Neutrophil (primary cell): Measurements from ENCODE around the gene JMJD8.
A peak's percentile ranks its signal among the peaks of the same experiment; 100 is the strongest.
"Not testable (repeated sequence)": the region's sequence is repeated elsewhere in the genome, so short reads cannot be mapped to it uniquely, and the experiment has no call there.

Experiments
- H3K27ac ChIP-seq: fragments of 200-600 bp; sonication (generic); 2 replicates; pipeline ENCODE4 v1.5.1; 2016; ENCODE audit warnings: mild to moderate bottlenecking, moderate library complexity
- H3K27me3 ChIP-seq: fragments of 200-600 bp; sonication (generic); 2 replicates; pipeline ENCODE4 v1.6.0; 2016; ENCODE audit warnings: mild to moderate bottlenecking
- H3K36me3 ChIP-seq: fragments of 200-600 bp; sonication (generic); 2 replicates; pipeline ENCODE4 v1.5.1; 2017
- H3K4me1 ChIP-seq, 2 experiments: fragments of 200-600 bp in 1 of 2; sonication (generic) in 1 of 2; 1 replicate in 1 of 2; 2 replicates in 1 of 2; pipeline versions ENCODE4 v1.5.1 to v1.6.1; 2013 to 2016; ENCODE audit warnings: low read depth in 1 of 2, low read length in 1 of 2, mild to moderate bottlenecking in 1 of 2, moderate library complexity in 1 of 2; ENCODE audit not compliant: control insufficient read depth in 1 of 2, insufficient read depth in 1 of 2
- H3K4me3 ChIP-seq, 2 experiments: fragments of 200-600 bp in 1 of 2; sonication (generic) in 1 of 2; 1 replicate in 1 of 2; 2 replicates in 1 of 2; pipeline ENCODE4 v1.5.1; 2013 to 2016; ENCODE audit warnings: low read depth in 1 of 2, low read length in 1 of 2, mild to moderate bottlenecking in 1 of 2, moderate library complexity in 1 of 2
- H3K9me3 ChIP-seq: fragments of 200-600 bp; sonication (generic); 2 replicates; pipeline ENCODE4 v1.5.1; 2016
- CTCF ChIP-seq: fragments of 200-600 bp; sonication (generic); IDR thresholded peaks from 2 replicates; pipeline ENCODE4 v1.5.1; 2016; ENCODE audit warnings: antibody characterized with exemption

JMJD8 gene

DNA sequence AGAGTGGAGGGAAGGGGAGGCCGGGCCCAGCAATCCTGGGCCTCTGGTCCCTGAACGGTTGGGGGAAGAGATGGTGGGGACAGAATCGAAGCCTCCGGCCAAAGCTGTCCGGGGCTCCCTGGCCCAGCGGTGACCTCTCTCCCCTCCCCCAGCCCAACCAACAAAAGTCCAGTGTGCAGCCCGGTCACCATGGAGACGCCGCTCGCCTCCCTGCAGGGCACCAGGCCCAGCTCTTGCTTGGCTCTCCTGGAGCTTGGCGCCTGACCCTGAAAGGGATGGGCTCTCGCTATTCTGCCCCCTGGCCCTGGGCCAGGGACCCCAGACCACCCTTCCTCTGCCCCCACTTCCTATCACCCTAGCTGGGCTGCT is 32.0 kb upstream of the JMJD8 start:
- H3K27ac ChIP-seq = no peak overlapping the region
- no peak for TF ChIP-seq CTCF

DNA sequence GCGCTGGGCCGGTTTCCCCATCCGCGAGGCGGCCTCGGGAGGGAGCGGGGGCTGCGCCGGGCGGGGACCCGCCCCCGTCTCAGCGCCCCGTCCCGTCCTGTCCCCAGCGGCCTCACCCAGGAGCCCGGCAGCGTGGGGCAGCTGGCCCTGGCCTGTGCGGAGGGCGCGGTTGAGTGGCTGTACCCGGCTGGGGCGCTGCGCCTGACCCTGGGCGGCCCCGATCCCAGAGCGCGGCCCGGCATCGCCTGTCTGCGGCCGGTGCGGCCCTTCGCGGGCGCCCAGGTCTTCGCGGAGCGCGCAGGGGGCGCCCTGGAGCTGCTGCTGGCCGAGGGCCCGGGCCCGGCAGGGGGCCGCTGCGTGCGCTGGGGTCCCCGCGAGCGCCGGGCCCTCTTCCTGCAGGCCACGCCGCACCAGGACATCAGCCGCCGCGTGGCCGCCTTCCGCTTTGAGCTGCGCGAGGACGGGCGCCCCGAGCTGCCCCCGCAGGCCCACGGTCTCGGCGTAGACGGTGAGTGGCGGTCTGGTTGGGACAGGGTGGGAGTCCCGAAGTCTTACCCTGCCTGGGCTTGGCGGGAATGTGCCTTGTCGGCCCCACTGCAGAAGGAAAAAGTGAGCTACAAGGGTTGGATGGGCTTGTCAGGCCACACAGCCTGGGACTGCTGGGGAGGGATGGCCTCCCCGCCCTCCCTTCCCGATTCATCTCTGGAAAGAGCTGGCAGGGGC is 31.5 kb upstream of the JMJD8 start:
- Histone ChIP-seq H3K27me3 (peaks cover 100% of the 10 kb centered on the region), H3K36me3 (no peaks in the 10 kb centered on the region), H3K9me3 (no peaks in the 10 kb centered on the region), H3K4me3 (peak overlapping the region; percentile 43 to 54), H3K4me1 (peaks cover 18 to 24% of the 10 kb centered on the region in 2 experiments), H3K27ac (no peak overlapping the region)
- no peak for TF ChIP-seq CTCF

More for the DNA sequence above, 32.0 kb upstream of the JMJD8 start:
- Histone ChIP-seq H3K36me3 (no peaks in the 10 kb centered on the region), H3K9me3 (no peaks in the 10 kb centered on the region), H3K27me3 (peaks cover 95% of the 10 kb centered on the region), H3K4me1 (peaks cover 22 to 28% of the 10 kb centered on the region in 2 experiments), H3K4me3 (no peak overlapping the region)

GRCh38 chr16:714558-715476 is 30.7 kb upstream of the JMJD8 start, which contains the start of gene METRN:
Gene METRN, plus strand, starts transcription at chr16:715118. Its CDS starts 172 bp downstream, at chr16:715290.
- H3K9me3 ChIP-seq = no peaks in the 10 kb centered on the region
- no peaks in the 10 kb centered on the region for H3K36me3 ChIP-seq
- peak within 1 kb of the TSS; percentile 43 to 54 for H3K4me3 ChIP-seq
- H3K4me1 ChIP-seq = peaks cover 10 to 16% of the 10 kb centered on the region in 2 experiments
- H3K27ac ChIP-seq = no peak within 1 kb of the TSS
- H3K27me3 ChIP-seq = peaks cover 100% of the 10 kb centered on the region
- TF ChIP-seq CTCF = no peak

DNA sequence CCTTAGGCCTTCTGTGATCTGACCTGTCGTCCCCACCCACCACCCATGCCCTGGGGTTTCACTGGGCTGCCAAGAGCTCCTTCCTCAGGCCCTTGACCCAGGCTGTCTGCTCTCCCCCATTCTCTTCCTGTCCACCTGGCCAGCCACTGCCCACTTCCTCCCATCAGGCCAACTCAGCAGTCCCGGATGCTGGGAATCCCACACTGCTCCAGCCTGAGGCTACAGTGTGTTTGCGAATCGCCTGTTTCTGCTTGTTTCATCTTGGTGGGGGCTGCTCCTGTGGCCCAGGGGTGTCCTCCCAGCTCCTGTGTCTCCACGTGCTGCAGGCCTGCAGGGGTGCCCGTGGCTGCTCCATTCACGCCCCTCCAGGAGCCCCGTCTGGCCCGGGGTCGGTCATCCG is 29.9 kb upstream of the JMJD8 start:
- H3K4me3 ChIP-seq = no peak overlapping the region
- no peak overlapping the region for H3K27ac ChIP-seq
- H3K27me3 ChIP-seq = peaks cover 100% of the 10 kb centered on the region
- H3K36me3 ChIP-seq = no peaks in the 10 kb centered on the region
- no peak for TF ChIP-seq CTCF
- H3K4me1 ChIP-seq = peaks cover 9 to 16% of the 10 kb centered on the region in 2 experiments
- H3K9me3 ChIP-seq = no peaks in the 10 kb centered on the region

DNA sequence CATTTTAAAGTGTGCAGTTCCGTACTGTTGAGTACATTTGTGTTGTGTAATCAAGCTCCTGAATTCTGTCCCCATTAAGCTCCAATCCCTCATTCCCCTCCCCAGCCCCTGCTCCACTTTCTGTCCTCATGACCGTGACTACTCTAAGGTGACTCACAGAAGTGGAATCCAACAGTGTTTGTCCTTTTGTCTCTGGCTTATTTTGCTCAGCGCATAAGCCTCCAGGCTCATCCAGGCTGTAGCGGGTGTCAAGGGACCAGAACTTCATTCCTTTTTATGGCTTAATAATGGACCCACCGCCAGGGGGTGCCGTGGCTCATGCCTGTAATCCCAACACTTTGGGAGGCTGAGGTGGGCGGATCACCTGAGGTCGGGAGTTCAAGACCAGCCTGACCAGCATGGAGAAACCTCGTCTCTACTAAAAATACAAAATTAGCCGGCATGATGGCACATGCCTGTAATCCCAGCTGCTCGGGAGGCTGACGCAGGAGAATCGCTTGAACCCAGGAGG is 28.7 kb upstream of the JMJD8 start:
- H3K4me1 ChIP-seq = peaks cover 9 to 16% of the 10 kb centered on the region in 2 experiments

More for the DNA sequence above, 28.7 kb upstream of the JMJD8 start:
- H3K27ac ChIP-seq, H3K4me3 ChIP-seq, H3K9me3 ChIP-seq, H3K36me3 ChIP-seq: not testable (repeated sequence)
- H3K27me3 ChIP-seq = peaks cover 100% of the 10 kb centered on the region
